HG03571 (cell line): ENCODE results near the gene PTPRR.

ENCODE experiments used
- ATAC-seq: cut with Tn5 transposase; IDR thresholded peaks from one replicate; pipeline ENCODE4 v1.9.1; 2021; ENCODE audit not compliant: unreplicated experiment

PTPRR gene

DNA sequence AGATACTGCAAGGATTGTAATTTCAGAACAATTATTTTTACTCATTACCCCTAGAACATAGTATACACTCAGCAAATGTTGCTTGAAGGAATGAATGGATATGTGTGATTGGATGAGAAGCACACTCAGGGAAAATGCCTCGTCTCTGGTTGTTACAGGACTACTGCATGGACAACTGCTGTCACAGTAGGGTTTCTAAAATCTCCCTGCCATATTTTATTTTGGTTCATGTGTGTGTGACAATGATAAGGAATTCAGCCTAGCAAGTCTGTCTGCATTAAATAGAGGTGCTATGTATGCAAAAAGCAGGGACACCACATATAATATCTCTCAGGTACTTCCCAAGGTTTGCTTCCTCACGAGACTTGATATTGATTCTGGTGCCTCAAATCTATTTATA, 1.4 kb downstream of the PTPRR start:
- no peak for ATAC-seq

DNA sequence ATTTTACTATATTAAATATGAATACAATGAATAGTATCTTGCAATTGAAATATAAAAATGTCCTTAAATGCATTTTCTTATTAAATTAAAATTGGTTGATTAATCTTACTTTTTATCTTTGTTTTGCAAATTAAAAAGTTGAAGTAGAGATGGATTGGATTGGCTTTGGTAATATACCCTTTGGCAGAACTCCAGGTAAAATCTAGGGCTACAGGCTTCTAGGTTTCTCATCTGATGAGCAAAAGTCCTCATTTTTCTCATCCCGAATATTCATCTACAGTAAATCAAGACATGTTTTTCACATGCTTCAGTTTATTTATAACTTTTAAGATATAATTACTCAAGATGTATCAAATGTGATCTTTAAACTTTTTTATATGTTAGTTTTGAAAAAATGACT, 2.2 kb downstream of the PTPRR start:
- ATAC-seq: no peak

- ATAC-seq: no peak
Measured at GRCh38 chr12:70910666-70911065, 9.9 kb downstream of the PTPRR start.

DNA sequence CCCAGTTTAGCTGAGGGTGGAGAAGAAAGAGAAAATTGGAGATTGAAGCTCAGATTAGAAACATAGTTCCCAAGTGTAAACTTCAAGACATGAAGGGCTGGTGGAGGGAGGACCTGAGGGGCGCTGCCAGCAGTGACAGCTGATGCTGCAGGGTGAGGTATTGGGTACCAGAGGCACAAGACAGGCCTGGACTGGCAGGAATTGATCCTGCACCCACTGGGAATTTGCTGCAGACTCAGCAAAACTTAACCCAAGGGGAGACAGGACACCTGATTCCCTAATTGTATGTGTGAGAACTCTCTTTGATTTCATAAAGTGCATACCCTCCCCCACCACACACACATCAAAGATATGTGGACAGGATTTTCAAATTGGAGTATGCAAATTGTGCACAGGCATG, 11.6 kb downstream of the PTPRR start:
- no peak for ATAC-seq

DNA sequence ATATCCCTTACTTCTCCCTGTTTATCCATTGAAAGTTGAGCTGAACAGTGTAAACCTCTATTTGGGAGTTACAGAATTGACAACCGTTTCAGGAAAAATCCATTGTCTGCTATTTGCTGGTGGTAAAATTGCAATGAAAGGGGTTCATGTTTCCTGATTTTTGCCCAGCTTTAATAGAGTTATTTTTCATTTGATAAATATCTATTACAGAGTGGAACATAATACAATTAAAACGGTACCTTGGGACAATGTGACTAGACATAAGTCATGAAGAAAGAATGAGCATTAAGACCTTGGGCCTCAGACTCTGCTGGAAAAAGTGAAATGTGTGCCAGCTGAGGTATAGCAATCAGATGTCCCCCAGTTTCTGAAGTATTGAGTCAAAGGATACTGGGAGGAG, 13.1 kb downstream of the PTPRR start:
- no peak for ATAC-seq

DNA sequence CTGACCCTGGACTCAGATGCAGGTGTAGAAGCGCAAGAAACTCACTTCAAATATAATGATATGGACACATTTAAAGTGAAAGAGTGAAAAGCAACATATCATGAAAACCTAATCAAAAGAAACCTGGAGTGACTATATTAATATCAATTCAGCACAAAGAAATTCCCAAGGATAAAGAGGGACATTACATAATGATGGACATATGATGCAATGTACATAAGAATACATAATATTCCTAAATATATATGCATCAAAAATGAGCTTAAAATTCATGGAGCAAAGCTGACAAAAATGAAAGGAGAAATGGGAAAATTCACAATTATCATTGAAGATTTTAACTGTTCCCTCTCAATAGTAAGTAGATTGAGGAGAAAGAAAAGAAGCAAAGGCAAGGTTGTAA, 24.6 kb downstream of the PTPRR start:
- ATAC-seq: no peak

GRCh38 chr12:70892593-70892992, 27.9 kb downstream of the PTPRR start:
- ATAC-seq: no peak

- no peak for ATAC-seq
Measured at GRCh38 chr12:70890895-70891832, 29.4 kb downstream of the PTPRR start.

- ATAC-seq: no peak
Measured at GRCh38 chr12:70885956-70886355, 34.6 kb downstream of the PTPRR start.

GRCh38 chr12:70883855-70884254, 36.7 kb downstream of the PTPRR start:
- ATAC-seq: no peak

DNA sequence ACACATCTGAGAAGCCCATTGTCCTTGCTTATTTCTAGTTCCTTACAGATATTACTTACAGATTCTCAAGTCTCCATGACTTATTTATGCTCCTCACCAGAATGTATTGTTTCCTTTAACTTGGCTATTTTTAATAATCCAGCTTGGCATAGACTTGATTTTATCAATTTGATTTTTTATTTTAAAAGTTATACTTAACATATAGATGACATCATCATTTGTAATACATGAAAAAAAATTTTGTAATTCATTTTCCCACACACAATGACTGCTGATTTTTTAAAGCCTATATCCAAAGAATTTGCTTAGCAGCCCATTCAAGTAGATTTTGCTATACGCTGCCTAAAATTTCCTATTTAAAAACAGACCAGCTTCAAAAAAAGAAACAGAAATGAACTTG, 39.8 kb downstream of the PTPRR start:
- no peak for ATAC-seq

GRCh38 chr12:70876952-70877351, 43.6 kb downstream of the PTPRR start:
- no peak for ATAC-seq

DNA sequence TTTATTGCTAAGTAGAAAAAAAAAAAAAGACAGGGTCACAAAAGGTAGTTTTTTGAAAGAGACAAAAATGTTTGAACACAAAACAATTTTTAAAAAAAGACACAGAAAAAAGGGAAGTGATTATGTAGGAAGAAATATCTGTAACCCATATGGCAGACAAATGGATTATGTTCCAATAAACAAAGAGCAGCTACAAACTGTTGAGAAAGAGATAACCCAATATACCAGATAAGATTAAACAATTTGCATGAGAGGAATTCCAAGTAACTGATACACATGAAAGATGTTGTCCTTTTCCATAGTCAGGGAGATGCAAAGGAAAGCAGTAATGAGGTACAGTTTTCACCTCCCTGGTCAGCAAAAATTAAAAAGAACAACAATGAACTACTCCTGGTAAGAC, 44.9 kb downstream of the PTPRR start:
- ATAC-seq: no peak

DNA sequence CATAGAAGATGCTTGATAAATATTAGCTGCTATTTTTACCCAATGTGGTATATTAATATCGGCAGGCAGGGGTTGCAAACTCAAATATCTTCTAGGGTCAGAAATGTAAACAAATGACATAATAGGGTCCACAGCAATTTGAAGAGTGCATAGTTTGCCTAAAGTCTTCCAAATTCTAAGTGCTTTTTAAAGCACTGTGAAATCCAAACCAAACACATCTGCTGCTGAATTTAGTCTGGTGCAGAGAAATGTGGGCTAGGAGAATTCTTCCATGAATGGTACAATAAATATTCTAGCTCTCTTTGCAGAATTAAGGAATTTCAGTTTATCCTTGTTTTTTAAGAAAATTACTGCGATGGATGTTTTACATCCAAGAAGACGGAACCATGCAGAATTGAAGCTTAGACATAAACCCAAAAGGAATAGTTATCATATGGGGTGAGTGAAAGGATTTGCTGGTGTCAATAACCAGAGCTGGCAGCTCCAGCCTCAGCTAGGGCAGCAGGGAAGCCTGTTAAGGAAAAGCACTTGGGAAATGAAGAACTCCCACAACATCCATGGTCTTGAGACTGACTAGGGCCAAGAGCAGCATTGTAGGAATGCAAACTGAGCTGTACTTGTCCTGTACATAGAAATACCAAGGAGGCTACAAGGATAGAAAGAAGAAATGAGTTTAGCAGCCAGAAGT, 65.5 kb downstream of the PTPRR start:
- ATAC-seq: no peak

DNA sequence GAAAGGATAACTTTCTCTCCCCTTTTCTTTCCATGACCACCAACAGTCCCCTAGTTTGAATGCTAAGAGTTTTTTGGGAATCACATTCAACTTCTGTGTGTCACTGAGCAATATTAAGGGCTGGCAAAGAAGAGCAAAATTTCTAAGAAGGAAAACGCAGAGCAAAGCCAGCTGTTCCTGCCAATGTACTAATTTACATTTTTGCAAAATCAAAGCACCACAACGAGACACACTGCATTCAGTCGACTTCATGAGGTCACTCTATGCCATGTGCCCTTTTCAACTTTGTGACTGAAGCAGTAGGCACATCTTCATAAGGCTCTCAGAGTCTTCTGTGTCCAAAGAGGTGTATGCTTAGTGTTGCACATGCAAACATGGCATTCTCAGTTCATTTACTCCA, 66.4 kb downstream of the PTPRR start:
- ATAC-seq: no peak

DNA sequence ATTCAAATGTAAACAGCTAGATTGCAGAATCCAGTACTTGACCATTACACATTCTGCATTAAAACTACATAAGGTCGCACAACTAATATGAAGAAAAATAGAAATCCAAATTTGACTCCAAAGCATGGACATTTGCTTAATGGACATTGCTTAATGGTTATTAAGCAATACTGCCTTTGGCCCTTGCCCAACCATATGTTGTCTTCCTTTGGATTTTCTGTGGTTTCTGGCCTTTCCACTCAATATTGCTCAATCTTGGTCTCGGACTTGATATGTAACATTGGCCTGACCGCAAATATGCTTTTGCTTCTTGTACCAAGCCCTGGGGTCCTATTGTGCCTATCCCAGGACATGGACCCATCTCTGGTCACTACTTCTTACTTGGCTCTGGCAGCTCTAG, 67.2 kb downstream of the PTPRR start:
- ATAC-seq: no peak

GRCh38 chr12:70852416-70853150, 68.0 kb downstream of the PTPRR start:
- no peak for ATAC-seq

DNA sequence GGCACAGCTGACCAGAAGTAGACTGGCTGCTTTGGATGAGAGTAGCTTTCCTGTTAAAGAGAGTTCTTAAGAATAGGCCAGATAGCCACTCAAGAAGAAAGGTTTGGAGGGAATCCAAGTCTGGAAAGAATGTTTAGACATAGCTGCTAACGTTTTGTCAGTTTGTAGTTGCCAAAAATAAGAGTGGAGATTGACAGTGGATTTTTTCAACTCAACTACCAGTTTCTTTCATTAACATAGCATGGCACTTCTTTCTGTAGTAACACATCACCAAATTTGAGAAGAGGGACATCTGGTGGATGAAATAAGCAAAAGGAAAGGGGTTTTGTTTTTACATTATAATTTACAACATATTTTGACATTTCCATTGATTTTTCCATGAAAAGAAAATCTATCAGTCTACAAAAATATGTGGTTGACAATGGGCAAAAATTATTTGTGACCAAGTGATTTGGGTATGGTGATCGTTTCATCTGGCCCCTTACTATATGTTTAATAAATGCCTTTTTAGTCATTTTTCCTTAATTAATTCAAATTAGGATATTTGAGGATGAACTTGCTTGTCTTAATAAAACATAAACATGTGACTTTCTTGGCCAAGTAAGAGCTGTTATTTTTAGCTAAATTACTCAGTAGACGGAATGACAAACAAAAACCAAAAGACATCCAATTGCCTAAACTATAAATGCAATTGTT, 71.1 kb downstream of the PTPRR start:
- ATAC-seq: no peak

- ATAC-seq: no peak
Measured at GRCh38 chr12:70847871-70848270, 72.7 kb downstream of the PTPRR start.

DNA sequence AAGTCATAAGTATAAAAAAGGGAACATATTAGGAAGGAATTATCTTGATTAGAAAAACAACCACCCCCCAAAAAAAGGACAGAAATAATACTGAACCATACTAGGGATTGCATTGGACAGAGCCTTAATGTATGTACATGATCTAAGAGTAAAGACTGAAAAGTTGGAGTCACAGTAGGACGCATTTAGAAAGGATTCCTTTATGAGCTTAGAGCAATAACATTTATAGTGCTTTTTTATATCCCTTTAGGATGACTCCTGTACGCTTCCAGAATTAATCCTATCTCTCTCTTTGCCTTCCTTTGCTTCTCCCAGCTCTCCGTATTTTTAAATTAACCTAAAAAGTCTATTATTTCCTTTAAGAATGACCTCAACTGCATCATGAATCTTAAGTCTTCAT, 75.3 kb downstream of the PTPRR start:
- no peak for ATAC-seq

DNA sequence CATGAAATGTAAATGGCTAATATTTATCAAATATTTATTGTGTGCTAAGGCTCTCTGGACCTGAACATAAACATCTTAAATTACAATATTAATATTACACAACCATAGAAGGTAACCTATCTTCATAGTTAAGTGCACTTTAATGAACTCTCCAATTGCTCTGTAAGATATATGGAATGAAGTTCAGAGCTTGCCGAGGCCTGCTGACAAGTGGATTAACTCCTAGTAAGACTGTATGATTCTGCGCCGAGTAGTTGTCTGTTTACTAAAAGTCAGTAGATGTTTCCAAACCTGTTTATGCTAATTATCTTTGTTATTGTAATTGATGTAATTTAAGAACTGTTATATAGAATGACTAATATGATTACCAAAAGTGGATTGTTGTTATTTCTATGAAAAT, 77.2 kb downstream of the PTPRR start:
- no peak for ATAC-seq
